Hepatocyte (in vitro differentiated cells): ENCODE data around the gene GUCY1A2. TPM values are rescaled to one million over a fixed set of nuclear protein-coding genes. Genes with fewer than 3 reads are reported as not detected.

ENCODE experiments used
- DNase-seq: peaks from one replicate; pipeline ENCODE4 v3.0.0-alpha.2; 2016; ENCODE audit warnings: low spot score
- H2AFZ ChIP-seq: fragments of 200-600 bp; sonication (generic); 2 replicates; pipeline ENCODE4 v1.6.0; 2016; ENCODE audit warnings: antibody characterized with exemption, mild to moderate bottlenecking
- H3K27ac ChIP-seq: fragments of 200-600 bp; sonication (generic); 2 replicates; pipeline ENCODE4 v1.5.1; 2016; ENCODE audit warnings: mild to moderate bottlenecking
- H3K27me3 ChIP-seq: fragments of 200-600 bp; sonication (generic); 2 replicates; pipeline ENCODE4 v1.6.1; 2016
- H3K36me3 ChIP-seq: fragments of 200-600 bp; sonication (generic); replicated peaks from 2 replicates; pipeline ENCODE4 v1.5.1; 2016; ENCODE audit warnings: low read depth; ENCODE audit not compliant: insufficient read depth
- H3K4me1 ChIP-seq: fragments of 200-600 bp; sonication (generic); 2 replicates; pipeline ENCODE4 v1.5.1; 2016; ENCODE audit warnings: mild to moderate bottlenecking, moderate library complexity; ENCODE audit not compliant: insufficient read depth
- H3K4me2 ChIP-seq: fragments of 200-600 bp; sonication (generic); 2 replicates; pipeline ENCODE4 v1.6.0; 2016
- H3K4me3 ChIP-seq: fragments of 200-600 bp; sonication (generic); 2 replicates; pipeline ENCODE4 v1.5.1; 2016; ENCODE audit warnings: mild to moderate bottlenecking
- H3K79me2 ChIP-seq: fragments of 200-600 bp; sonication (generic); 2 replicates; pipeline ENCODE4 v1.6.0; 2017; ENCODE audit warnings: mild to moderate bottlenecking
- H3K9me2 ChIP-seq: fragments of 200-600 bp; sonication (generic); replicated peaks from 2 replicates; pipeline ENCODE4 v1.6.0; 2017; ENCODE audit warnings: mild to moderate bottlenecking; ENCODE audit not compliant: insufficient read depth
- H3K9me3 ChIP-seq: fragments of 200-600 bp; sonication (generic); 2 replicates; pipeline ENCODE4 v1.5.1; 2016; ENCODE audit warnings: low read depth, mild to moderate bottlenecking
- H4K20me1 ChIP-seq: fragments of 200-600 bp; sonication (generic); 2 replicates; pipeline ENCODE4 v1.6.0; 2016; ENCODE audit warnings: mild to moderate bottlenecking; ENCODE audit not compliant: insufficient read depth, poor library complexity, severe bottlenecking
- EZH2 ChIP-seq: fragments of 200-600 bp; sonication (generic); IDR thresholded peaks from 2 replicates; pipeline ENCODE4 v1.6.1; 2016; ENCODE audit warnings: antibody characterized with exemption, mild to moderate bottlenecking, borderline replicate concordance
- EZH2phosphoT487 ChIP-seq: fragments of 200-600 bp; sonication (generic); IDR thresholded peaks from one replicate; pipeline ENCODE4 v1.6.1; 2018; ENCODE audit warnings: antibody characterized with exemption, mild to moderate bottlenecking, low read depth, moderate library complexity; ENCODE audit not compliant: unreplicated experiment, severe bottlenecking
- WGBS: methylation state at CpG from one replicate; pipeline ENCODE4 v1.1.6; 2016; ENCODE audit warnings: low lambda C conversion rate; ENCODE audit errors: missing lambda C conversion rate; 5-methylcytosine and 5-hydroxymethylcytosine counted together
- polyA plus RNA-seq: library from polyadenylated mRNA; unstranded; fragments of >200 nt; fragmentation: Nextera tagmentation; extraction: Ambion mirVana; gene quantifications from 2 replicates; pipeline ENCODE4 v1.2.1, GENCODE V29; 2016
- total RNA-seq: library from RNA; depleted of rRNA; stranded (reverse); fragments of >200 nt; gene quantifications from 2 replicates; pipeline ENCODE4 v1.2.3, GENCODE V29; 2014
- TF ChIP-seq, protein P1 (sequence below): fragments of 200-600 bp; sonication (generic); IDR thresholded peaks from 2 replicates; pipeline ENCODE4 v1.5.1; 2016; ENCODE audit warnings: antibody characterized with exemption, mild to moderate bottlenecking; ENCODE audit not compliant: poor library complexity

The GUCY1A2 gene
- total and polyA plus RNA-seq, 2 experiments from 2014 or later, result 3.3 to 9.1 TPM

GRCh38 chr11:106761240-106761639, 257.0 kb downstream of the GUCY1A2 start:
- Histone ChIP-seq H3K9me2 (no peaks in the 10 kb centered on the region), H3K4me2 (no peak overlapping the region), H3K4me3 (no peak overlapping the region), H4K20me1 (no peaks in the 10 kb centered on the region), H3K79me2 (no peaks in the 10 kb centered on the region), H3K27me3 (no peaks in the 10 kb centered on the region), H2AFZ (no peak overlapping the region), H3K36me3 (no peaks in the 10 kb centered on the region), H3K4me1 (no peaks in the 10 kb centered on the region), H3K9me3 (no peaks in the 10 kb centered on the region), H3K27ac (no peak overlapping the region)
- TF ChIP-seq, protein P1, sequence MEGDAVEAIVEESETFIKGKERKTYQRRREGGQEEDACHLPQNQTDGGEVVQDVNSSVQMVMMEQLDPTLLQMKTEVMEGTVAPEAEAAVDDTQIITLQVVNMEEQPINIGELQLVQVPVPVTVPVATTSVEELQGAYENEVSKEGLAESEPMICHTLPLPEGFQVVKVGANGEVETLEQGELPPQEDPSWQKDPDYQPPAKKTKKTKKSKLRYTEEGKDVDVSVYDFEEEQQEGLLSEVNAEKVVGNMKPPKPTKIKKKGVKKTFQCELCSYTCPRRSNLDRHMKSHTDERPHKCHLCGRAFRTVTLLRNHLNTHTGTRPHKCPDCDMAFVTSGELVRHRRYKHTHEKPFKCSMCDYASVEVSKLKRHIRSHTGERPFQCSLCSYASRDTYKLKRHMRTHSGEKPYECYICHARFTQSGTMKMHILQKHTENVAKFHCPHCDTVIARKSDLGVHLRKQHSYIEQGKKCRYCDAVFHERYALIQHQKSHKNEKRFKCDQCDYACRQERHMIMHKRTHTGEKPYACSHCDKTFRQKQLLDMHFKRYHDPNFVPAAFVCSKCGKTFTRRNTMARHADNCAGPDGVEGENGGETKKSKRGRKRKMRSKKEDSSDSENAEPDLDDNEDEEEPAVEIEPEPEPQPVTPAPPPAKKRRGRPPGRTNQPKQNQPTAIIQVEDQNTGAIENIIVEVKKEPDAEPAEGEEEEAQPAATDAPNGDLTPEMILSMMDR, result no peak
- TF ChIP-seq EZH2 (no peak), EZH2phosphoT487 (no peak)
- 17% methylated on average over 1 of the region's 1 CpG for WGBS
- DNase-seq, result no peak

DNA sequence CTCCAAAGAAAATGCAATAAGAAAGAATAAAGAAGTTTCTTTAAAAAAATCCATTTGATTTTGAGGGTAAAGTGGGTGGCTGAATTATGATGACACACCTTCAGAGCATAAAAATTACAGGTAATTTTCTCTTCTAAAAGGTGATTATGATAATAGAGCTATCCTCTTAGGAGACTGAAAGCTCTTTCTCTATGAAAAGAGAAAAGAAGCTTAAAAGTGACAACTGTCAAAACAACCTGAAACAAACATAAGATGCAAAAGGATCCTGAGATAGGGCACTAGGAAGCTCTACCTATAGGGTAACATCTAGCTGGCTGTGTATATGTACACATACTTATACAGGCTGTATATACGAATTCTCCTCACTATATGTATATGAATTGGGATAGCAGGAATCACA, 270.2 kb downstream of the GUCY1A2 start:
- no peak overlapping the region for H3K4me2 ChIP-seq

GRCh38 chr11:106745941-106746340, 272.3 kb downstream of the GUCY1A2 start:
- Histone ChIP-seq H3K27ac (no peak overlapping the region), H3K9me3 (no peaks in the 10 kb centered on the region), H3K27me3 (no peaks in the 10 kb centered on the region), H3K4me1 (no peaks in the 10 kb centered on the region), H3K36me3 (no peaks in the 10 kb centered on the region), H4K20me1 (no peaks in the 10 kb centered on the region), H3K9me2 (no peaks in the 10 kb centered on the region), H3K4me3 (no peak overlapping the region), H3K79me2 (no peaks in the 10 kb centered on the region), H3K4me2 (no peak overlapping the region), H2AFZ (no peak overlapping the region)
- no peak for DNase-seq
- TF ChIP-seq EZH2phosphoT487, result no peak
- no peak for TF ChIP-seq EZH2
- TF ChIP-seq, protein P1, result no peak
- 87% methylated on average over 1 of the region's 1 CpG for WGBS

More for the DNA sequence above, 270.2 kb downstream of the GUCY1A2 start:
- no peaks in the 10 kb centered on the region for H3K4me1 ChIP-seq
- no peaks in the 10 kb centered on the region for H4K20me1 ChIP-seq
- H3K27ac ChIP-seq, result no peak overlapping the region
- TF ChIP-seq, protein P1, result no peak
- TF ChIP-seq EZH2 (no peak), EZH2phosphoT487 (no peak)
- H3K9me2 ChIP-seq, result no peaks in the 10 kb centered on the region
- 64% methylated on average over 1 of the region's 1 CpG for WGBS
- H3K79me2 ChIP-seq, result no peaks in the 10 kb centered on the region
- no peak overlapping the region for H3K4me3 ChIP-seq
- H2AFZ ChIP-seq, result no peak overlapping the region
- H3K27me3 ChIP-seq, result no peaks in the 10 kb centered on the region
- no peaks in the 10 kb centered on the region for H3K9me3 ChIP-seq
- DNase-seq, result no peak
- H3K36me3 ChIP-seq, result no peaks in the 10 kb centered on the region

DNA sequence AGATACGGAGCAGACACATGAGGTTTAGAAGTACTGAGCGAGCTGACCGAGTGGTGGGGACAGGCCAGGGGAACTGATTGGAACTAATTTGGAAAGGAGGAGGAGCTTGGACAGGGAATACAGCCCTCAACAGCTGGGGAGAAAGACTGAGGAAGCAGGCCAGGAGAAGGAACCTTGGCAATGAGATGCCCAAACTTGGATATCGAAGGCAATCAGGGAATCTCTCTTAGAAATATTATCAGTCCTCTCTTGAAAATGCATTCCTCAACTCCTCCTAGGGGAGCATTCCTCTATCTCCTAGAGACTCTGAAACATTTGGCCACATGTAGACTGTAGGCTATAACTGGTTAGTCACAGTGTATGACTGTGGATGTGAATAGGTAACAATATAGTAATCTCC, 284.6 kb downstream of the GUCY1A2 start:
- H2AFZ ChIP-seq, result no peak overlapping the region
- H3K27ac ChIP-seq, result no peak overlapping the region
- no peaks in the 10 kb centered on the region for H4K20me1 ChIP-seq
- no peak overlapping the region for H3K4me3 ChIP-seq
- TF ChIP-seq, protein P1, result no peak
- TF ChIP-seq EZH2phosphoT487 (no peak), EZH2 (no peak)
- 90% methylated on average over 4 of the region's 4 CpGs for WGBS
- H3K27me3 ChIP-seq, result no peaks in the 10 kb centered on the region
- H3K4me2 ChIP-seq, result no peak overlapping the region
- no peaks in the 10 kb centered on the region for H3K4me1 ChIP-seq
- H3K9me2 ChIP-seq, result no peaks in the 10 kb centered on the region
- H3K79me2 ChIP-seq, result no peaks in the 10 kb centered on the region
- no peaks in the 10 kb centered on the region for H3K9me3 ChIP-seq
- no peak for DNase-seq
- H3K36me3 ChIP-seq, result no peaks in the 10 kb centered on the region
